MCF 10A (cell line): Measurements from ENCODE around the gene LRRC30. TPM values are rescaled to one million over a fixed set of nuclear protein-coding genes. Genes with fewer than 3 reads are reported as not detected.

Experiments
- BruUV-seq: library from RNA; stranded (reverse); fragments of 400-500 nt; replicated peaks from 2 replicates; lab custom pipeline; 2021; lab: Mats Ljungman, UMichigan
- CTCF ChIA-PET: fragments of 300-600 bp; sonication (Branson Sonifier 250); formaldehyde crosslinking; extraction: SDS; loops from one replicate; lab custom pipeline; 2021; ENCODE audit warnings: antibody characterized with exemption, inconsistent platforms; lab: Yijun Ruan, JAX
- POLR2A ChIA-PET: fragments of 300-600, 350-650 bp; sonication (Branson Sonifier 250); formaldehyde crosslinking; extraction: SDS; loops from one replicate; lab custom pipeline; 2020; ENCODE audit warnings: antibody characterized with exemption, inconsistent platforms; lab: Yijun Ruan, JAX
- DNase-seq: peaks from one replicate; pipeline ENCODE4 v3.0.0-alpha.2; 2018; ENCODE audit not compliant: unreplicated experiment
- H3K27ac Mint-ChIP-seq: one replicate; pipeline ENCODE4 v1.8.0; 2022; ENCODE audit warnings: mild to moderate bottlenecking, low read depth, mixed read lengths; ENCODE audit not compliant: unreplicated experiment
- H3K27me3 Mint-ChIP-seq: one replicate; pipeline ENCODE4 v1.8.0; 2022; ENCODE audit warnings: mixed read lengths; ENCODE audit not compliant: insufficient read depth, unreplicated experiment
- H3K36me3 Mint-ChIP-seq: one replicate; pipeline ENCODE4 v1.8.0; 2022; ENCODE audit warnings: mild to moderate bottlenecking, moderate library complexity, mixed read lengths; ENCODE audit not compliant: insufficient read depth, unreplicated experiment
- H3K4me1 Mint-ChIP-seq: one replicate; pipeline ENCODE4 v1.8.0; 2022; ENCODE audit warnings: mixed read lengths; ENCODE audit not compliant: insufficient read depth, unreplicated experiment
- H3K4me3 Mint-ChIP-seq: one replicate; pipeline ENCODE4 v1.8.0; 2022; ENCODE audit warnings: mild to moderate bottlenecking, moderate library complexity, mixed read lengths; ENCODE audit not compliant: unreplicated experiment
- H3K9me3 Mint-ChIP-seq: one replicate; pipeline ENCODE4 v1.8.0; 2022; ENCODE audit warnings: mixed read lengths; ENCODE audit not compliant: unreplicated experiment
- intact Hi-C: fragments of 100-400 bp; cut with micrococcal nuclease; formaldehyde crosslinking; loops from 2 replicates; pipeline ENCODE4 v1.14.1; 2022
- total RNA-seq: library from RNA; stranded (reverse); gene quantifications from 2 replicates; pipeline ENCODE4 v1.2.3, GENCODE V29; 2022
- TF ChIP-seq, protein P1 (sequence below): fragments of 200-600 bp; IDR thresholded peaks from one replicate; pipeline ENCODE4 v1.8.0; 2022; ENCODE audit warnings: antibody characterized with exemption, mild to moderate bottlenecking; ENCODE audit not compliant: unreplicated experiment

Gene LRRC30
- total RNA-seq, 1 experiment from 2014 or later, result not detected

DNA sequence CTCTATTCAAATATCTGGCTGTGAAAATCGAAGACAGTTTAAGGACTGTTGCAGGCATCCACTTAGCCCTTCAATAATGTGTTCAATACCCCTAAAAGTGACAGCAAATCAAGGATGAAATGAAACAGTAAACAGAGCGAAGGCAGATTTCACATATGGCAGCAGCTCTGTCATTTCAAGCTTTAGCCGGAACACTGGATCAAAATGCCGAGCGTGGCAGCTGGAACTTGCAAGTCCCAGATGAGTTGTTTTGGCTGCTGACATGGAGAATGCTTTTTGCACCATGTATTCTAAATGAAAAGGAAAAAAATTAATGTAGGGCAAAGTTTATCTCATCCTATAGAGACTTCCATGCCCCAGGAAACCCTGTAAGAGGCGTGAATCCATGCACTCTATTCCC lies 18.0 kb downstream of the LRRC30 start:
- no peak overlapping the region for H3K27ac Mint-ChIP-seq
- ChIA-PET POLR2A (no interaction called here), CTCF (no interaction called here)
- no peaks in the 10 kb centered on the region for H3K36me3 Mint-ChIP-seq
- intact Hi-C loops, result no loop called here
- DNase-seq, result no peak
- H3K27me3 Mint-ChIP-seq, result no peaks in the 10 kb centered on the region
- H3K4me3 Mint-ChIP-seq, result no peak overlapping the region
- BruUV-seq, result no TSS peak
- H3K9me3 Mint-ChIP-seq, result no peaks in the 10 kb centered on the region
- TF ChIP-seq, protein P1, sequence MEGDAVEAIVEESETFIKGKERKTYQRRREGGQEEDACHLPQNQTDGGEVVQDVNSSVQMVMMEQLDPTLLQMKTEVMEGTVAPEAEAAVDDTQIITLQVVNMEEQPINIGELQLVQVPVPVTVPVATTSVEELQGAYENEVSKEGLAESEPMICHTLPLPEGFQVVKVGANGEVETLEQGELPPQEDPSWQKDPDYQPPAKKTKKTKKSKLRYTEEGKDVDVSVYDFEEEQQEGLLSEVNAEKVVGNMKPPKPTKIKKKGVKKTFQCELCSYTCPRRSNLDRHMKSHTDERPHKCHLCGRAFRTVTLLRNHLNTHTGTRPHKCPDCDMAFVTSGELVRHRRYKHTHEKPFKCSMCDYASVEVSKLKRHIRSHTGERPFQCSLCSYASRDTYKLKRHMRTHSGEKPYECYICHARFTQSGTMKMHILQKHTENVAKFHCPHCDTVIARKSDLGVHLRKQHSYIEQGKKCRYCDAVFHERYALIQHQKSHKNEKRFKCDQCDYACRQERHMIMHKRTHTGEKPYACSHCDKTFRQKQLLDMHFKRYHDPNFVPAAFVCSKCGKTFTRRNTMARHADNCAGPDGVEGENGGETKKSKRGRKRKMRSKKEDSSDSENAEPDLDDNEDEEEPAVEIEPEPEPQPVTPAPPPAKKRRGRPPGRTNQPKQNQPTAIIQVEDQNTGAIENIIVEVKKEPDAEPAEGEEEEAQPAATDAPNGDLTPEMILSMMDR, result no peak
- no peaks in the 10 kb centered on the region for H3K4me1 Mint-ChIP-seq

DNA sequence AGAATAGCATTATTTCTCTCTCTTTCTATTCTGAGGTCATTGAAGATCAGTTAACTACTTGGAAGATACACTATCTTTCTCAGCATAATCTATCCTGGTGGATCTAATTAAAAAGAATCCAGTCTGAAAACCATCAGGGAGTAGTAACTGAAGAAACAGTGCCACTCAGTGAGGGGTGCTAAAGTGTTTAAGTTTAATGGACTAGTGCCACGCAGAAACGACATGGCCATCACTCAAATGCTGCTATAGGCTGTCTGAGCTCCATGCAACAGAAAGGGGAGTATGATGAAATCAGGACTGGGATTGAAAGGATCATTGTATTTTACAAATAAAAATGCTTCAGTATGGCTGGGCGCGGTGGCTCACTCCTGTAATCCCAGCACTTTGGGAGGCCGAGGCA lies 23.3 kb downstream of the LRRC30 start:
- Mint-ChIP-seq H3K4me1 (no peaks in the 10 kb centered on the region), H3K4me3 (no peak overlapping the region), H3K36me3 (no peaks in the 10 kb centered on the region), H3K27me3 (no peaks in the 10 kb centered on the region), H3K9me3 (no peaks in the 10 kb centered on the region), H3K27ac (no peak overlapping the region)
- DNase-seq, result no peak
- TF ChIP-seq, protein P1, result no peak
- no TSS peak for BruUV-seq
- intact Hi-C loops, result no loop called here
- ChIA-PET CTCF (interaction anchor here (1.7 kb wide), 1 partner anchor 19 kb away, joined by 5 read pairs; no protein-coding TSS in a partner anchor), POLR2A (interaction anchor here (0.7 kb wide), 1 partner anchor 559 kb away, joined by 3 read pairs; no protein-coding TSS in a partner anchor)

DNA sequence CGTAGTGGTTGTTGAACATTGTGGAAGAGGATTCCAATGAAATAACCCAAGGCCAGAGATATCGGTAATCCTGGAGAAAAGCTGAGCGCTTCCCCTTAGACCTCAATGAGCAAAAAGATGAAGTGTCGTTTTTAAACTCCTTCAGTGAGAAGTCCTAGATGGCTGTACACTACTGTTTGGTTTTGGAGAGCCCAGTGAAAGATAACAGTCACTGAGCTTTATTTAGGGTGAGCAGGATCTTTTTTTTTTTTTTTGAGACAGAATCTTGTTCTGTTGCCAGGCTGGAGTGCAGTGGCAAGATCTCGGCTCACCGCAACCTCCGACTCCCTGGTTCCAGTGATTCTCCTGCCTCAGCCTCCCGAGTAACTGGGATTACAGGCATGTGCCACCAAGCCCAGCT lies 24.2 kb downstream of the LRRC30 start:
- POLR2A ChIA-PET, result no interaction called here
- CTCF ChIA-PET, result interaction anchor here (1.7 kb wide), 1 partner anchor 18 kb away, joined by 5 read pairs; no protein-coding TSS in a partner anchor
- TF ChIP-seq, protein P1, result no peak
- Mint-ChIP-seq H3K9me3 (no peaks in the 10 kb centered on the region), H3K27ac (no peak overlapping the region), H3K36me3 (no peaks in the 10 kb centered on the region), H3K4me1 (no peaks in the 10 kb centered on the region), H3K4me3 (no peak overlapping the region), H3K27me3 (no peaks in the 10 kb centered on the region)
- intact Hi-C loops, result no loop called here
- no peak for DNase-seq
- BruUV-seq, result no TSS peak

DNA sequence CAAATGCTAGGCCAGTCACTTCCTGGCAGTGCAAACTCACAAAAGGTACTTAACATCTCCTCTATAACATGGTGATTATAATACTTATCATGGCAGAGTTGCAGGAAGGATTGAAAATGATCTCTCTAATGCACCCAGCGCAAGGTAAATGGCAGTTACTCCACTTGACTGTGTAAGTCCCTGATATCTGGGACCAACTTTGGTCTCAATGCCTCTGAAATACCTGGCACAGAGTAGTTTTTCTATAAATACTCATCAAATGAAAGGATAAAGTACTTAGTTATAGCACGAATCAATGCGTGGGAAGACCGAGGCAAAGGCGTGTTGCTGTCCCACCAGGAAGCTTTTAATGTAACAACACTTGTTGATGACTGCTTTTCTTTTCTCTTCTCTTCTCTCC lies 24.8 kb downstream of the LRRC30 start:
- intact Hi-C loops, result no loop called here
- no TSS peak for BruUV-seq
- Mint-ChIP-seq H3K36me3 (no peaks in the 10 kb centered on the region), H3K4me1 (no peaks in the 10 kb centered on the region), H3K27me3 (no peaks in the 10 kb centered on the region), H3K4me3 (no peak overlapping the region), H3K9me3 (no peaks in the 10 kb centered on the region), H3K27ac (no peak overlapping the region)
- DNase-seq, result no peak
- TF ChIP-seq, protein P1, result no peak
- ChIA-PET CTCF (interaction anchor here (0.5 to 1.3 kb wide), 3 partner anchors 21 to 800 kb away, joined by 3 to 4 read pairs (median 4); no protein-coding TSS in a partner anchor), POLR2A (interaction anchor here (0.7 kb wide), 1 partner anchor 418 kb away, joined by 4 read pairs; no protein-coding TSS in a partner anchor)
